Renal pelvis (tissue), 4 donors: ENCODE results near the gene TMEM134. TPM values are rescaled to one million over a fixed set of nuclear protein-coding genes. Genes with fewer than 3 reads are reported as not detected.

ENCODE experiments used
- DNase-seq: peaks from one replicate; pipeline ENCODE4 v3.0.0-alpha.2; 2013
- polyA plus RNA-seq, 3 donors: library from polyadenylated mRNA; unstranded; fragments of 120-200 nt; gene quantifications; one replicate each; pipeline ENCODE4 v1.2.1, GENCODE V29; 2013; ENCODE audit not compliant: insufficient read length in 3 of 3

Gene TMEM134
- polyA plus RNA-seq, 3 donors = 66.5 to 80.1 (median 72.8) TPM

GRCh38 chr11:67412495-67413179 lies 56.4 kb downstream of the TMEM134 start:
- no peak for DNase-seq

GRCh38 chr11:67411785-67412152 lies 57.3 kb downstream of the TMEM134 start:
- no peak for DNase-seq

Other genes with a start within 250 kb of the TMEM134 start
- 10 to 100 TPM; 57.6 to 65.4 (median 64.2) TPM for gene GRK2, start 202.8 kb downstream of the TMEM134 start, polyA plus RNA-seq
- 10 to 100 TPM; 27.6 to 53.8 (median 44.8) TPM for gene ANKRD13D, start 179.9 kb downstream of the TMEM134 start, polyA plus RNA-seq
- gene SSH3, start 165.7 kb downstream of the TMEM134 start, polyA plus RNA-seq = 10 to 100 TPM; 26.5 to 31.0 (median 29.8) TPM
- 10 to 100 TPM; 29.3 to 37.4 (median 32.8) TPM for gene POLD4, start 115.7 kb downstream of the TMEM134 start, polyA plus RNA-seq
- gene CLCF1, start 95.7 kb downstream of the TMEM134 start, polyA plus RNA-seq = 1 to 10 TPM; 4.8 to 8.1 (median 8.0) TPM
- gene RAD9A, start 77.3 kb downstream of the TMEM134 start, polyA plus RNA-seq = 10 to 100 TPM; 27.0 to 38.0 (median 29.7) TPM
- gene PPP1CA, start 67.4 kb downstream of the TMEM134 start, polyA plus RNA-seq = 100 to 1,000 TPM; 161 to 179 (median 176) TPM
- gene TBC1D10C, start 65.2 kb downstream of the TMEM134 start, polyA plus RNA-seq = 10 to 100 TPM in 2 of 3 donors, 1 to 10 TPM in 1; 6.2 to 10.7 (median 10.0) TPM
- 1 to 10 TPM; 1.9 to 5.2 (median 4.1) TPM for gene CARNS1, start 53.6 kb downstream of the TMEM134 start, polyA plus RNA-seq
- 10 to 100 TPM; 39.7 to 51.2 (median 48.3) TPM for gene RPS6KB2, start 40.8 kb downstream of the TMEM134 start, polyA plus RNA-seq
- 1 to 10 TPM; 2.1 to 3.6 (median 2.9) TPM for gene PTPRCAP, start 31.6 kb downstream of the TMEM134 start, polyA plus RNA-seq
- gene CORO1B, start 25.8 kb downstream of the TMEM134 start, polyA plus RNA-seq = 10 to 100 TPM; 78.2 to 88.3 (median 85.8) TPM
- under 1 TPM in 1 of 3 donors, not detected in 2; 0.07 TPM for gene GPR152, start 16.5 kb downstream of the TMEM134 start, polyA plus RNA-seq
- 1 to 10 TPM in 1 of 3 donors, under 1 TPM in 2; 0.33 to 1.1 (median 0.64) TPM for gene CABP4, start 13.9 kb downstream of the TMEM134 start, polyA plus RNA-seq
- gene AIP, start 13.8 kb upstream of the TMEM134 start, polyA plus RNA-seq = 10 to 100 TPM; 57.8 to 73.4 (median 65.9) TPM
- gene PITPNM1, start 36.1 kb upstream of the TMEM134 start, polyA plus RNA-seq = 10 to 100 TPM; 33.3 to 41.5 (median 35.4) TPM
- 10 to 100 TPM; 55.7 to 61.8 (median 58.3) TPM for gene CDK2AP2, start 38.9 kb upstream of the TMEM134 start, polyA plus RNA-seq
- under 1 TPM; 0.26 to 0.49 (median 0.40) TPM for gene CABP2, start 54.2 kb upstream of the TMEM134 start, polyA plus RNA-seq
- 100 to 1,000 TPM; 728 to 847 (median 806) TPM for gene GSTP1, start 114.6 kb upstream of the TMEM134 start, polyA plus RNA-seq
- gene NDUFV1, start 137.7 kb upstream of the TMEM134 start, polyA plus RNA-seq = 100 to 1,000 TPM; 194 to 244 (median 244) TPM
- 1 to 10 TPM; 5.7 to 6.8 (median 6.7) TPM for gene NUDT8, start 160.7 kb upstream of the TMEM134 start, polyA plus RNA-seq
- gene TBX10, start 170.5 kb upstream of the TMEM134 start, polyA plus RNA-seq = under 1 TPM in 1 of 3 donors, not detected in 2; 0.15 TPM
- 10 to 100 TPM; 31.3 to 36.3 (median 34.0) TPM for gene ACY3, start 181.5 kb upstream of the TMEM134 start, polyA plus RNA-seq
- gene ALDH3B2, start 205.4 kb upstream of the TMEM134 start, polyA plus RNA-seq = 1 to 10 TPM; 3.2 to 4.6 (median 3.8) TPM